GM23338 (cell line): Measurements from ENCODE around the gene IL1RN. TPM values are rescaled to one million over a fixed set of nuclear protein-coding genes. Genes with fewer than 3 reads are reported as not detected.

Experiments
- ATAC-seq: fragments of 200-7000 bp; cut with Tn5 transposase; 3 replicates; pipeline ENCODE4 v1.9.1; 2020
- DNase-seq: peaks from one replicate; pipeline ENCODE4 v3.0.0-alpha.2; 2015; ENCODE audit warnings: low spot score
- H2AFZ ChIP-seq: fragments of 200-600 bp; sonication (generic); 2 replicates; pipeline ENCODE4 v1.8.0; 2016; ENCODE audit warnings: antibody characterized with exemption, mild to moderate bottlenecking, moderate library complexity
- H3F3A ChIP-seq: fragments of 200-600 bp; sonication (generic); replicated peaks from 2 replicates; pipeline ENCODE4 v1.8.0; 2017; ENCODE audit warnings: antibody characterized with exemption, mixed run types, low read depth
- H3K27ac ChIP-seq: fragments of 200-600 bp; sonication (generic); 2 replicates; pipeline ENCODE4 v1.6.1; 2016; ENCODE audit warnings: low read depth
- H3K27me3 ChIP-seq: fragments of 200-600 bp; sonication (generic); 2 replicates; pipeline ENCODE4 v1.8.0; 2016; ENCODE audit warnings: mild to moderate bottlenecking, mixed run types, moderate library complexity; ENCODE audit not compliant: insufficient read depth
- H3K36me3 ChIP-seq: fragments of 200-600 bp; sonication (generic); 2 replicates; pipeline ENCODE4 v1.8.0; 2016; ENCODE audit warnings: mild to moderate bottlenecking; ENCODE audit not compliant: insufficient read depth
- H3K4me1 ChIP-seq: fragments of 200-600 bp; sonication (generic); 2 replicates; pipeline ENCODE4 v1.8.0; 2016; ENCODE audit warnings: mild to moderate bottlenecking, moderate library complexity; ENCODE audit not compliant: insufficient read depth
- H3K4me2 ChIP-seq: fragments of 200-600 bp; sonication (generic); 2 replicates; pipeline ENCODE4 v1.7.1; 2017; ENCODE audit warnings: mixed run types
- H3K4me3 ChIP-seq: fragments of 200-600 bp; sonication (generic); 2 replicates; pipeline ENCODE4 v1.6.1; 2016; ENCODE audit warnings: mixed run types
- H3K79me2 ChIP-seq: fragments of 200-600 bp; sonication (generic); replicated peaks from 2 replicates; pipeline ENCODE4 v1.8.0; 2017; ENCODE audit warnings: mild to moderate bottlenecking; ENCODE audit not compliant: insufficient read depth
- H3K9me2 ChIP-seq: fragments of 200-600 bp; sonication (generic); 2 replicates; pipeline ENCODE4 v1.8.0; 2017; ENCODE audit not compliant: insufficient read depth
- H4K20me1 ChIP-seq: fragments of 200-600 bp; sonication (generic); replicated peaks from 2 replicates; pipeline ENCODE4 v1.8.0; 2017; ENCODE audit warnings: mild to moderate bottlenecking; ENCODE audit not compliant: insufficient read depth
- H3K27ac Mint-ChIP-seq: 2 replicates; pipeline ENCODE4 v1.8.0; 2020; ENCODE audit warnings: inconsistent platforms, mild to moderate bottlenecking, moderate library complexity, mixed read lengths
- H3K27me3 Mint-ChIP-seq: 3 replicates; pipeline ENCODE4 v1.8.0; 2022; ENCODE audit warnings: low read depth, mild to moderate bottlenecking, moderate library complexity, mixed read lengths, inconsistent platforms; ENCODE audit not compliant: insufficient read depth, poor library complexity
- H3K36me3 Mint-ChIP-seq: 3 replicates; pipeline ENCODE4 v1.8.0; 2021; ENCODE audit warnings: low read depth, mild to moderate bottlenecking, inconsistent platforms, moderate library complexity, mixed read lengths
- H3K4me1 Mint-ChIP-seq: 3 replicates; pipeline ENCODE4 v1.8.0; 2020; ENCODE audit warnings: mild to moderate bottlenecking, inconsistent platforms, mixed read lengths
- H3K4me3 Mint-ChIP-seq: 3 replicates; pipeline ENCODE4 v1.8.0; 2021; ENCODE audit warnings: moderate library complexity, mild to moderate bottlenecking, inconsistent platforms, mixed read lengths
- H3K9me3 Mint-ChIP-seq: 3 replicates; pipeline ENCODE4 v1.8.0; 2020; ENCODE audit warnings: moderate library complexity, mild to moderate bottlenecking, inconsistent platforms, mixed read lengths
- CREB1 ChIP-seq: fragments of 250-450 bp; sonication (Bioruptor Pico); IDR thresholded peaks from 2 replicates; pipeline ENCODE4 v1.5.0; 2020; ENCODE audit warnings: low read depth, mild to moderate bottlenecking, moderate library complexity
- CTCF ChIP-seq, 2 experiments: fragments of 200-600 bp in 1 of 2; sonication (generic) in 1 of 2; conservative IDR thresholded peaks; 2 replicates each; pipeline versions ENCODE4 v1.5.1 to v1.6.1; 2016 to 2017; ENCODE audit warnings: antibody characterized with exemption in 2 of 2, low read depth in 2 of 2, mild to moderate bottlenecking in 2 of 2, moderate library complexity in 1 of 2
- EZH2 ChIP-seq: fragments of 200-600 bp; sonication (generic); IDR thresholded peaks from one replicate; pipeline ENCODE4 v1.8.0; 2017; ENCODE audit warnings: antibody characterized with exemption, mild to moderate bottlenecking, low read depth; ENCODE audit not compliant: unreplicated experiment
- EZH2phosphoT487 ChIP-seq: fragments of 200-600 bp; sonication (generic); IDR thresholded peaks from one replicate; pipeline ENCODE4 v1.8.1; 2018; ENCODE audit warnings: antibody characterized with exemption; ENCODE audit not compliant: unreplicated experiment
- POLR2AphosphoS5 ChIP-seq: IDR thresholded peaks from 2 replicates; pipeline ENCODE4 v1.6.1; 2016; ENCODE audit warnings: antibody characterized with exemption, low read depth
- STAT1 ChIP-seq: IDR thresholded peaks from one replicate; pipeline ENCODE4 v1.6.1; 2016; ENCODE audit warnings: antibody characterized with exemption; ENCODE audit not compliant: unreplicated experiment
- ZNF114 ChIP-seq: fragments of 250-450 bp; sonication (Bioruptor Pico); IDR thresholded peaks from 2 replicates; pipeline ENCODE4 v1.5.0; 2020; ENCODE audit warnings: mild to moderate bottlenecking, moderate library complexity
- ZNF331 ChIP-seq: fragments of 250-450 bp; sonication (Bioruptor Pico); IDR thresholded peaks from 2 replicates; pipeline ENCODE4 v1.5.0; 2020; ENCODE audit warnings: low read depth, mild to moderate bottlenecking, moderate library complexity
- polyA plus RNA-seq: library from polyadenylated mRNA; unstranded; fragments of >200 nt; fragmentation: Nextera tagmentation; extraction: Ambion mirVana; gene quantifications from 2 replicates; pipeline ENCODE4 v1.2.1, GENCODE V29; 2016
- total RNA-seq: library from RNA; depleted of rRNA; stranded (reverse); fragments of >200 nt; shearing (Covaris generic); gene quantifications from 2 replicates; pipeline ENCODE4 v1.2.3, GENCODE V29; 2014
- TF ChIP-seq, protein P1 (sequence below): IDR thresholded peaks from 2 replicates; pipeline ENCODE4 v1.6.1; 2016; ENCODE audit warnings: antibody characterized with exemption
- TF ChIP-seq, protein P2 (sequence below): IDR thresholded peaks from one replicate; pipeline ENCODE4 v1.6.1; 2018; ENCODE audit warnings: antibody characterized with exemption; ENCODE audit not compliant: unreplicated experiment
- TF ChIP-seq, protein P3 (sequence below): fragments of 250-450 bp; sonication (Bioruptor Pico); IDR thresholded peaks from 2 replicates; pipeline ENCODE4 v1.5.0; 2020; ENCODE audit warnings: mild to moderate bottlenecking, moderate library complexity

The IL1RN gene
- total and polyA plus RNA-seq, 2 experiments from 2014 or later, result not detected

- H4K20me1 ChIP-seq, result no peaks in the 10 kb centered on the region
- H3K36me3 ChIP-seq, result no peaks in the 10 kb centered on the region
- no peaks in the 10 kb centered on the region for H3K9me2 ChIP-seq
- no peaks in the 10 kb centered on the region for H3F3A ChIP-seq
- TF ChIP-seq ZNF331 (CRISPR knock-in tag), result no peak
- TF ChIP-seq ZNF114 (CRISPR knock-in tag), result no peak
- no peak for TF ChIP-seq CTCF (conservative IDR thresholded peaks at IDR 0.05; ENCODE audit: low read depth in 2 of 2)
- TF ChIP-seq, protein P1, sequence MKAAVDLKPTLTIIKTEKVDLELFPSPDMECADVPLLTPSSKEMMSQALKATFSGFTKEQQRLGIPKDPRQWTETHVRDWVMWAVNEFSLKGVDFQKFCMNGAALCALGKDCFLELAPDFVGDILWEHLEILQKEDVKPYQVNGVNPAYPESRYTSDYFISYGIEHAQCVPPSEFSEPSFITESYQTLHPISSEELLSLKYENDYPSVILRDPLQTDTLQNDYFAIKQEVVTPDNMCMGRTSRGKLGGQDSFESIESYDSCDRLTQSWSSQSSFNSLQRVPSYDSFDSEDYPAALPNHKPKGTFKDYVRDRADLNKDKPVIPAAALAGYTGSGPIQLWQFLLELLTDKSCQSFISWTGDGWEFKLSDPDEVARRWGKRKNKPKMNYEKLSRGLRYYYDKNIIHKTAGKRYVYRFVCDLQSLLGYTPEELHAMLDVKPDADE, result no peak
- TF ChIP-seq, protein P2, sequence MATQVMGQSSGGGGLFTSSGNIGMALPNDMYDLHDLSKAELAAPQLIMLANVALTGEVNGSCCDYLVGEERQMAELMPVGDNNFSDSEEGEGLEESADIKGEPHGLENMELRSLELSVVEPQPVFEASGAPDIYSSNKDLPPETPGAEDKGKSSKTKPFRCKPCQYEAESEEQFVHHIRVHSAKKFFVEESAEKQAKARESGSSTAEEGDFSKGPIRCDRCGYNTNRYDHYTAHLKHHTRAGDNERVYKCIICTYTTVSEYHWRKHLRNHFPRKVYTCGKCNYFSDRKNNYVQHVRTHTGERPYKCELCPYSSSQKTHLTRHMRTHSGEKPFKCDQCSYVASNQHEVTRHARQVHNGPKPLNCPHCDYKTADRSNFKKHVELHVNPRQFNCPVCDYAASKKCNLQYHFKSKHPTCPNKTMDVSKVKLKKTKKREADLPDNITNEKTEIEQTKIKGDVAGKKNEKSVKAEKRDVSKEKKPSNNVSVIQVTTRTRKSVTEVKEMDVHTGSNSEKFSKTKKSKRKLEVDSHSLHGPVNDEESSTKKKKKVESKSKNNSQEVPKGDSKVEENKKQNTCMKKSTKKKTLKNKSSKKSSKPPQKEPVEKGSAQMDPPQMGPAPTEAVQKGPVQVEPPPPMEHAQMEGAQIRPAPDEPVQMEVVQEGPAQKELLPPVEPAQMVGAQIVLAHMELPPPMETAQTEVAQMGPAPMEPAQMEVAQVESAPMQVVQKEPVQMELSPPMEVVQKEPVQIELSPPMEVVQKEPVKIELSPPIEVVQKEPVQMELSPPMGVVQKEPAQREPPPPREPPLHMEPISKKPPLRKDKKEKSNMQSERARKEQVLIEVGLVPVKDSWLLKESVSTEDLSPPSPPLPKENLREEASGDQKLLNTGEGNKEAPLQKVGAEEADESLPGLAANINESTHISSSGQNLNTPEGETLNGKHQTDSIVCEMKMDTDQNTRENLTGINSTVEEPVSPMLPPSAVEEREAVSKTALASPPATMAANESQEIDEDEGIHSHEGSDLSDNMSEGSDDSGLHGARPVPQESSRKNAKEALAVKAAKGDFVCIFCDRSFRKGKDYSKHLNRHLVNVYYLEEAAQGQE, result no peak
- TF ChIP-seq, protein P3, sequence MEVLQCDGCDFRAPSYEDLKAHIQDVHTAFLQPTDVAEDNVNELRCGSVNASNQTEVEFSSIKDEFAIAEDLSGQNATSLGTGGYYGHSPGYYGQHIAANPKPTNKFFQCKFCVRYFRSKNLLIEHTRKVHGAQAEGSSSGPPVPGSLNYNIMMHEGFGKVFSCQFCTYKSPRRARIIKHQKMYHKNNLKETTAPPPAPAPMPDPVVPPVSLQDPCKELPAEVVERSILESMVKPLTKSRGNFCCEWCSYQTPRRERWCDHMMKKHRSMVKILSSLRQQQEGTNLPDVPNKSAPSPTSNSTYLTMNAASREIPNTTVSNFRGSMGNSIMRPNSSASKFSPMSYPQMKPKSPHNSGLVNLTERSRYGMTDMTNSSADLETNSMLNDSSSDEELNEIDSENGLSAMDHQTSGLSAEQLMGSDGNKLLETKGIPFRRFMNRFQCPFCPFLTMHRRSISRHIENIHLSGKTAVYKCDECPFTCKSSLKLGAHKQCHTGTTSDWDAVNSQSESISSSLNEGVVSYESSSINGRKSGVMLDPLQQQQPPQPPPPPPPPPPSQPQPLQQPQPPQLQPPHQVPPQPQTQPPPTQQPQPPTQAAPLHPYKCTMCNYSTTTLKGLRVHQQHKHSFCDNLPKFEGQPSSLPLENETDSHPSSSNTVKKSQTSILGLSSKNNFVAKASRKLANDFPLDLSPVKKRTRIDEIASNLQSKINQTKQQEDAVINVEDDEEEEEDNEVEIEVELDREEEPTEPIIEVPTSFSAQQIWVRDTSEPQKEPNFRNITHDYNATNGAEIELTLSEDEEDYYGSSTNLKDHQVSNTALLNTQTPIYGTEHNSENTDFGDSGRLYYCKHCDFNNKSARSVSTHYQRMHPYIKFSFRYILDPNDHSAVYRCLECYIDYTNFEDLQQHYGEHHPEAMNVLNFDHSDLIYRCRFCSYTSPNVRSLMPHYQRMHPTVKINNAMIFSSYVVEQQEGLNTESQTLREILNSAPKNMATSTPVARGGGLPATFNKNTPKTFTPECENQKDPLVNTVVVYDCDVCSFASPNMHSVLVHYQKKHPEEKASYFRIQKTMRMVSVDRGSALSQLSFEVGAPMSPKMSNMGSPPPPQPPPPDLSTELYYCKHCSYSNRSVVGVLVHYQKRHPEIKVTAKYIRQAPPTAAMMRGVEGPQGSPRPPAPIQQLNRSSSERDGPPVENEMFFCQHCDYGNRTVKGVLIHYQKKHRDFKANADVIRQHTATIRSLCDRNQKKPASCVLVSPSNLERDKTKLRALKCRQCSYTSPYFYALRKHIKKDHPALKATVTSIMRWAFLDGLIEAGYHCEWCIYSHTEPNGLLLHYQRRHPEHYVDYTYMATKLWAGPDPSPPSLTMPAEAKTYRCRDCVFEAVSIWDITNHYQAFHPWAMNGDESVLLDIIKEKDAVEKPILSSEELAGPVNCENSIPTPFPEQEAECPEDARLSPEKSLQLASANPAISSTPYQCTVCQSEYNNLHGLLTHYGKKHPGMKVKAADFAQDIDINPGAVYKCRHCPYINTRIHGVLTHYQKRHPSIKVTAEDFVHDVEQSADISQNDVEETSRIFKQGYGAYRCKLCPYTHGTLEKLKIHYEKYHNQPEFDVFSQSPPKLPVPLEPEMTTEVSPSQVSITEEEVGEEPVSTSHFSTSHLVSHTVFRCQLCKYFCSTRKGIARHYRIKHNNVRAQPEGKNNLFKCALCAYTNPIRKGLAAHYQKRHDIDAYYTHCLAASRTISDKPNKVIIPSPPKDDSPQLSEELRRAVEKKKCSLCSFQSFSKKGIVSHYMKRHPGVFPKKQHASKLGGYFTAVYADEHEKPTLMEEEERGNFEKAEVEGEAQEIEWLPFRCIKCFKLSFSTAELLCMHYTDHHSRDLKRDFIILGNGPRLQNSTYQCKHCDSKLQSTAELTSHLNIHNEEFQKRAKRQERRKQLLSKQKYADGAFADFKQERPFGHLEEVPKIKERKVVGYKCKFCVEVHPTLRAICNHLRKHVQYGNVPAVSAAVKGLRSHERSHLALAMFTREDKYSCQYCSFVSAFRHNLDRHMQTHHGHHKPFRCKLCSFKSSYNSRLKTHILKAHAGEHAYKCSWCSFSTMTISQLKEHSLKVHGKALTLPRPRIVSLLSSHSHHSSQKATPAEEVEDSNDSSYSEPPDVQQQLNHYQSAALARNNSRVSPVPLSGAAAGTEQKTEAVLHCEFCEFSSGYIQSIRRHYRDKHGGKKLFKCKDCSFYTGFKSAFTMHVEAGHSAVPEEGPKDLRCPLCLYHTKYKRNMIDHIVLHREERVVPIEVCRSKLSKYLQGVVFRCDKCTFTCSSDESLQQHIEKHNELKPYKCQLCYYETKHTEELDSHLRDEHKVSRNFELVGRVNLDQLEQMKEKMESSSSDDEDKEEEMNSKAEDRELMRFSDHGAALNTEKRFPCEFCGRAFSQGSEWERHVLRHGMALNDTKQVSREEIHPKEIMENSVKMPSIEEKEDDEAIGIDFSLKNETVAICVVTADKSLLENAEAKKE (CRISPR knock-in tag), result no peak
- TF ChIP-seq CREB1 (CRISPR knock-in tag), result no peak
- TF ChIP-seq EZH2, result no peak
- no peak for TF ChIP-seq STAT1
- TF ChIP-seq EZH2phosphoT487, result no peak
- TF ChIP-seq POLR2AphosphoS5, result no peak
- Mint-ChIP-seq H3K27ac (no peak overlapping the region), H3K9me3 (no peaks in the 10 kb centered on the region), H3K27me3 (peaks cover 4% of the 10 kb centered on the region), H3K4me1 (no peaks in the 10 kb centered on the region), H3K4me3 (no peak overlapping the region), H3K36me3 (no peaks in the 10 kb centered on the region)
- no peaks in the 10 kb centered on the region for H3K27me3 ChIP-seq
- no peak for DNase-seq
- no peaks in the 10 kb centered on the region for H3K4me1 ChIP-seq
- no peak overlapping the region for H3K27ac ChIP-seq
- no peaks in the 10 kb centered on the region for H3K79me2 ChIP-seq
- no peak overlapping the region for H3K4me2 ChIP-seq
- H2AFZ ChIP-seq, result no peak overlapping the region
- ATAC-seq, result no peak
- no peak overlapping the region for H3K4me3 ChIP-seq
Measured at GRCh38 chr2:113144259-113144658, 16.9 kb downstream of the IL1RN start.
